Activated CD4-positive, alpha-beta T cell treated with anti-CD3 and anti-CD28 coated beads, Interleukin-2, amount 50 U/mL, for 16 hours (primary cell): ENCODE measurements around the gene LYSMD4.
A peak's percentile ranks its signal among the peaks of the same experiment; 100 is the strongest.
"Not testable (repeated sequence)": the region's sequence is repeated elsewhere in the genome, so short reads cannot be mapped to it uniquely, and the experiment has no call there.

Source experiments
- DNase-seq: peaks from one replicate; pipeline ENCODE4 v3.0.0-alpha.2; 2020

The LYSMD4 gene

DNA sequence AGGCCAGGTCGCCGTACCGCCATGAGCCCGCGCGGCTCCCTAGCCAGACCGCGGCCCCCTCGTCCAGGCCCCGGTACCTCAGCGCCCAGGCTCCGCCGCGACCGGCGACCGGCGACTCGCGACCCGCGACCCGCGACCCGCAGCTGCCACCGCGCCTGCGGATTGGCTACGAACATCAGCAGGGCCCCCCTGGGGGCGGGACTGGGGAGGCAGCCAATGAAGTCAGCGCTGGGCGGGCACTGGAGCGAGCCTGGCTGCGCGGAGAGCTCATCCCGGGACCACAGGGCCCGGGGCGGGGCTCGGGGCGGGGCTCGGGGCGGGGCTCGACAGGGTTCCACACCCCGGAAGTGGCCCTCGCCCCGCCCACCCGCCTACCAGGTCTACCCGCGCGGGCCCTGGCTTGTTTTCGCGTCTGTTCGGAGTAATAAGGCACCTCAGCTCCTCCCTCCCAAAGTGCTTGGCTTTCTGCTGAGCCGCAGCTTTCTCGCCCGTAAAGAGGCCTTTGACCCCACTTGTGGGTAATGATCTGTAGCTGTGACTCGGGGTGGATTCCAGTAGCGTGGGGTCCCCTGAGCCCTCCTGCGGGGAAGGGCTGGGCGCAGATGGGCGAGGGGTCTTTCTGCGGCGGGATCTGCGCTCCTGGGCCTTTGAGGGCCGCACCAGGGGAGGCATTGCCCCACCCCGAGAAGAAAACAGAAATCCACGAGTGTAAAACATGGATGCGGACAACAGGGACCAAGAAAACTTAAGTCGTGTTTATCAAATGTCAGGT is at the start of gene LYSMD4:
TSS of gene LYSMD4 (minus strand) at position 170 of the 772 bp plus-strand sequence. CDS start 1,438 bp downstream, outside the sequence.
- DNase-seq = peak; percentile 98

DNA sequence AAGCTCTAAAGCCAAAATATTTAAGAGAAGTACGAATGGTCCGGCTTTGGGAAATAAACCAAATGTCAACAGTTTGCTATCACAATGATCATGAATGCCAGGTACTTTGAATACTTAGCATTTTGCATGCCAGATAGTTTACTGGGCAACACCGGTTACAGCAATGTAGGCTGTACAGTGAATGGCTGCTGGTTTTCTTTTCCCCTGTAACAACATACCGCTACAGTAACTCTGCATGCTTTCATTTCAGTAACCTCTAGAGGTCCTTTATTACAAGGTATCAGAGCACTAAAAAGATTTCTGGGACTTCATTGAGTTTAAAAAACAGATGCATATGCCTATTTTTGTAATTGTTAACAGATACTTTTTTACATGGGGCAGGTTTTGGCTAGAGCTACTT is 48.8 kb upstream of the LYSMD4 start:
- DNase-seq = not testable (repeated sequence)

DNA sequence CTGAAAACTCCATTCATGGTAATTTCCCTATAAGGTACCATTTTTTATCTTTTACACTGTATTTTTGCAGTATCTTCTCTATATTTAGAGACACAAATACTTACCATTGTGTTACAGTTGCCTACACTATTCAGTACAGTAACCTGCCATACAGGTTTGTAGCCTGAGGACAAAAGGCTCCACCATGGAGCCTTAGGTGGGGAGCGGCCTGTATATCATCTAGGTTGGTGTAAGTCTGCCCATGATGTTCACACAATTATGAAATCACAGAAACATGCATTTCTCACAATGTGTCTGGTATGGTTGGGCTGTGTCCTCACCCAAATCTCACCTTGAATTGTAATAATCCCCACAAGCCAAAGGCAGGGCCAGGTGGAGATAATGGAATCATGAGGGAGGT is 43.9 kb upstream of the LYSMD4 start:
- DNase-seq = no peak

DNA sequence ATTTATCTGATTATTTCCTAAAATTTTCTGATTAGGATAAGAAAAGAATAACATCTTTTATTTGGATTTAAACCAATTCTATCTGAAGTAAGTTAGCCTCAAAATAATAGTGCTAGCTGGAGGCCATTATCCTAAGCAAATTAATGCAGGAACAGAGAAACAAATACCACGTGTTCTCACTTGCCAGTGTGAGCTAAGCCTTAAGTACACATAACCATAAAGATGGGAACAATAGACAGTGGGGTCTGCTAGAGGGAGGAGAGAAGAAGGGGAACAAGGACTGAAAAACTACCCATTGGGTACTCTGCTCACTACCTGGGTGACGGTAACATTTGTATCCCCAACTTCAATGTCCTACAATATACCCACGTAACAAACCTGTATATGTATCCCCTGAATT is 31.3 kb upstream of the LYSMD4 start:
- DNase-seq = no peak

DNA sequence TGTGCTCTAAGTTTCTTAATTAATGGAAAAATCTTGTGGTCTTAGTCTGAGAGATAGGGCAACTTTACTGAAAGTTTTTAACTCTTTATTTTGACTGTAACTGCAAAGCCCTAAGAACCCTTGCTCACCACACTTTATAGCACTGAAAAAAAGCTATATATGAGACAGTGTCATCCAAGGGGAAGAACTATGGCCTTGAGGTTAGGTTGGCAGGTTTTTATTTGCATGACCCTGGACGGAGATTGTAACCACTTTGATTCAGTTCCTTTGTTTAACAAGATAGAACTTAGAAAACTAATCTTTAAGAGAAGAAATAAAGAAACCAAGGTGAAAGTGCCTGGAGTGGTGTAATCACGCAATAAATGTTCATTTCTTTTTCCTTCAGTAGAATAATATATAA is 30.6 kb upstream of the LYSMD4 start:
- no peak for DNase-seq

DNA sequence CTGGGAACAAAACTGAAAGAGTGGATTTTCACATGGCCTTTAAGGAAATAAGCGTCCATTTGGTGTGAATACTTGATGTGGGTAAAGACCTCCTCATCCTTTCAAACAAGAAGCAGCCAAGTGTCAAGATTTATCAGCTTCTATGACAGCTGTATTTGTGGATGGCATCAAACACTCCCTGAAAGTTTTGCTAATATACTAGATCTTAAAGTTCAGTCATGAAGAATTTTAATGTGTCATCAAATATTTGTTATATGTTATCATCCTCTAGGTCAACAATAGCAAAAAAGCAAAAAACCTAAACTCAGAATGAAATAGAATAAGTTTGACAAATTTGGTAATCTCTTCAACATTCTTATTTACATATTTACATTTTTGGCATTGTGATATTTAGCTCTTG is 29.1 kb upstream of the LYSMD4 start:
- no peak for DNase-seq

DNA sequence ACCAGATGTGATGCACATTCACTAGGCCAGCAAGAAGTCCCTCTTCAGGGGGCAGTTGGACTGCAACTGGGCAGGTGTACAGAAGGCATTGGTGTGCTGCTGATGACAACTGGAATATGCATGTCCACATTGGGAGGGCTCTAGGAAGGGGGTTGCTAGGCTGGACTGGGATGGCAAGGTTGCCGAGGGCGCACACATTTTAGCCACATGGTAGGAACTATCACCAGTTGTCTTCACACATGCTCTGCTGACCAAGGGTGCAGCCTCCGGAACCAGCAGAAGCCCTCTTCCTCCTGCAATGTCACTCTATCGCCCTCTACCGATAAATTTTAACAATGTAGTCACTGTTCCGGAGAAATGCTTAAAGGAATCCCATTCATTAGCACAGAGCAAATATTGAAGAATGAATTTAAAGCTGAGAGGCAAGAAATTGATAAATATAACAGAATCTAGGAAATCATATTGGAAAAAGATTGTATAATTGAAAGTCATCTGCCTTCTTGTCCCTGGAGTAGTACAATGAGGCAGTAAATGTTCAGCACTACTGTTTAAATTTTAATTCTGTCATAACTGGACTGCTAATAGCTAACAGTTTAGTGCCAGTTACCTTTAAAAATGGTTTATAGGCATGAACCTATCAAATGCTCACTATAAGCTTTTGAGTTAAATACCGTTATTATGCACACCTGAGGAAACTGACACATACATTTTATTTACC is 22.6 kb upstream of the LYSMD4 start:
- DNase-seq = peak; percentile 75

DNA sequence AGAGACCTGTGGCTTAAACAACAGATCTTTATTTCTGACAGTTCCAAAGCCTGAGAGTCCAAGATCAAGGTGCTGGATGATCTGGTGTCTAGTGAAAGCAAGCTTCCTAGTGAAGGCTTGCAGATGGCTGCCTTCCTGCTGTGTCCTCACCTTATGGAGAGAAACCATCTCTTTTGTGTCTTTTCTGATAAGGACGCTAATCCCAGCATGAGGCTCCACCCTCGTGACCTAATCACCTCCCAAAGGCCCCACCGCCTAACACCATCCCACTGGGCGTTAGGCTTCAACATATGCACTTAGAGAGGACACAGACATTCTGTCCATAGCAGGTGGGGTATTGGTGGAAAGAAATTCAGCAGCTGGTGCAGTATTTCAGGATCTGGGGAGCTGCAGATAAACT is 19.8 kb upstream of the LYSMD4 start:
- no peak for DNase-seq

DNA sequence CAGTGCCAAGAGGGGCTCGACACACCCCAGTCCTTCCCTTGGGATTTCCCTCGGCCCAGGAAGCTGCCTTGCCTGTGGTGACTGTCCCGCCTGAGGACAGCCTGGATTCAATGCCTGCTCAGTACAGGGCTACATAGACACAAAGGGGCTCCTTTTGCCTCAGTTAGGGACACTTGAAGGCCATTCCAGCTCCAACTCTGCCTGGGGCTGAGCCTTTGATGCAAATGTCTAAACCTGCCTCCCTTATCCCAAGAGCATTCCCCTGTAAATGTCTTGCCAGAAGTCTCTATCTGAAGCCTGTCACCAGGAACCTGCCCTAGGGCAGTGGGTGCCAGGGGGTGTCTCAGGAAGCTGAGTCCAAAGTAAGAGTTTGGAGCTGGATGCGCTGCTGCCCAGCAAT is 19.3 kb upstream of the LYSMD4 start:
- no peak for DNase-seq

DNA sequence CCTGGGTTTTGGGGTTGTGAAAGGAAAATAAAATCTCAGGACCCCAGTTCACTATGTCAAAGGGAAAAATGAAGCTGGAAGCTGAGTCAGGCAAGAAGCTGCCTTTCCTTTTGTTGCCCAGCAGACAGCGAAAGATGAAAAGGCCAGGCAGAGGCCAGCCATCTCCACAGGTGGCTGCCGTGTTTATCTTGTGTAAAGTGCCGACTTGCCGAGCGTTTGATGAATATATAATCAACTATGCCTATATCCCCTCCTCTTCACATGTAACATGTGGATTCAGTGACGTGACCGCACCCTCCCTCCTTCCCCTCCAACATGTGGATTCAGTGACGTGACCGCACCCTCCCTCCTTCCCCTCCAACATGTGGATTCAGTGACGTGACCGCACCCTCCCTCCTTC is 17.1 kb upstream of the LYSMD4 start:
- not testable (repeated sequence) for DNase-seq

DNA sequence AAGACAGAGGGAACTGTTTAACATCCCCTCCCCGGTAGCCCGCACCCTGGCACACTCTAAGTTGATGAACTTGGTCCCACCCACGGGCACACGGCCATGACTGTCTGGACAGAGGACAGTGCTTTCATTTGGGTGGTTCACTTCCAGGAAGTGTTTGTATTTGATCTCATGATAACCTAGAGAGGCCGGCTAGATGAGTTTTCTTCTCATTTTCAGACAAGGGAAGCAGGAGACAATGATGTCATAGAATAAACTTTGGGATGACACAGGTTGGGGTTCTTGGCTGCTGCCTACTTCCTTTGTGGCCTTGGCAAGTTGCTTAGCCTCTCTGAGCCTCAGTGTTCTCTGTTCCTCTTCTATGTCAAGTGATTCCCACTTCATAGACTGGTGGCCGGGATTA is 16.1 kb upstream of the LYSMD4 start:
- DNase-seq = no peak

DNA sequence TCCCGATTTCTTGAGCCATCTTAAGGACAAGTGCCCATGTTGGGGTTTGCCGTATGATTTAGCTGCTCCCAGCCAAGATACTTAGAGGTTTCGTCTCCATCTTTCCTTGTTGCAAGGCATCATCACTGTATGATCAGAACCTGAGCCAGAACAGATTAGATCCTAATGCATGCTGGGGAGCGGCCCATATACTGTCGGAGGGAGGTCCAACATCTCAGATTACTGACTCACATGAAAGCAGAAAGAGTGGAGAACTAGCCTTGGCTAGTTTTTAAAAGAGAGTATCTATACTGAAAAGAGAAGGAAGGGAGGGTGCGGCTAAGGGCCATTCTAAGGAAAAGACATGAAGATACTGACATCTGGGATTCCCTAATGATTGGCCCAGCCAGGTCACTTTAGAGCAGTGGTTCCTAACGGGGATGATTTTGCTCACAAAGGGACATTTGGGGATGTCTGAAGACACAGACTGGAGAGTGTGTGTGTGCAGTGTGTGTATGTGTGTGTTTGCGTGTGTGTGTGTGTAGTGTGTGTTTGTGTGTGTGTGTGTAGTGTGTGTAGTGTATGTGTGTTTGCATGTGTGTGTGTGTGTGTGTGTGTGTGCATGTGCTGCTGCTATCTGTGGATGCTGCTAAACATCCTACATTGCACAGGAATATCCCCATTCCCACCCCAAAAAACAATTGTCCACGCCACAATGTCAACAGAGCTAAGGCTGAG is 12.3 kb upstream of the LYSMD4 start:
- DNase-seq = no peak

DNA sequence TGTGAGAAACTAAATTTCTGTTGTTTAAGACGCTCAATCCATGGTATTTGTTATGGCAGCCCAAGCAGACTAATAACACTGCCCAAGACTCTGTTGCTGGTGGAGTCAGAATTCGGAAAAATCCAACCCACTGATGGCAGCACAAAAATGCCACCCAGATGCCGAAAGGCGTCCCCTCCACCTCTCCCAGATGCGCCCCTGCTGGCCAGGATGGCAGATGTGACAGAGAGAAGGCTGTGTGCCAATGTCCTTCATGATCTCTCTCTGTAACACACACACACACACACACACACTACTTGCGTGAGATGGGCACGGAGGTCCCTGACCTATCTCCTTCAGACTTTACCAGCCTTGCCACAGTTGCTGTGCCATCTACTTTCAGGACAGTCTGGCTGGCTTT is 10.9 kb upstream of the LYSMD4 start:
- DNase-seq = no peak

DNA sequence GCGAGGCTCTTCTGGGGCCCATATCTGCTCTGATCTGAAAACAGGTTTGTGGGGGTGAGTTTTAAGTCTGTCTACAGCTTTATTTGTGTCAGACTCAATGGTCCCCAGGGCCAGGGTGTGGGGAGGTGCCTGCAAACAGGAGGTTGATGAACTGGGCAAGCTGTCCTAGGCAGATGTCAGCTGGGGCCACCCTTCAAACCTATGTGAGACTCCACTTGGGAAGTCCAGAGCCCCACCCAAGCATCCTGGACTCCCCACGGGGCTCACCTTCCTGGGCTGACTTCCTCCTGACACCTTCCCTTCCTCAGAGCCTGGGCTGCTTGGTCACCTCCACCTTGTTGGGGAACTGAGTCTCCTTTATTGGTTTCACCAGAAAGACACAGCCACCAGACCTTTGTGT is 8.6 kb upstream of the LYSMD4 start:
- DNase-seq = no peak

DNA sequence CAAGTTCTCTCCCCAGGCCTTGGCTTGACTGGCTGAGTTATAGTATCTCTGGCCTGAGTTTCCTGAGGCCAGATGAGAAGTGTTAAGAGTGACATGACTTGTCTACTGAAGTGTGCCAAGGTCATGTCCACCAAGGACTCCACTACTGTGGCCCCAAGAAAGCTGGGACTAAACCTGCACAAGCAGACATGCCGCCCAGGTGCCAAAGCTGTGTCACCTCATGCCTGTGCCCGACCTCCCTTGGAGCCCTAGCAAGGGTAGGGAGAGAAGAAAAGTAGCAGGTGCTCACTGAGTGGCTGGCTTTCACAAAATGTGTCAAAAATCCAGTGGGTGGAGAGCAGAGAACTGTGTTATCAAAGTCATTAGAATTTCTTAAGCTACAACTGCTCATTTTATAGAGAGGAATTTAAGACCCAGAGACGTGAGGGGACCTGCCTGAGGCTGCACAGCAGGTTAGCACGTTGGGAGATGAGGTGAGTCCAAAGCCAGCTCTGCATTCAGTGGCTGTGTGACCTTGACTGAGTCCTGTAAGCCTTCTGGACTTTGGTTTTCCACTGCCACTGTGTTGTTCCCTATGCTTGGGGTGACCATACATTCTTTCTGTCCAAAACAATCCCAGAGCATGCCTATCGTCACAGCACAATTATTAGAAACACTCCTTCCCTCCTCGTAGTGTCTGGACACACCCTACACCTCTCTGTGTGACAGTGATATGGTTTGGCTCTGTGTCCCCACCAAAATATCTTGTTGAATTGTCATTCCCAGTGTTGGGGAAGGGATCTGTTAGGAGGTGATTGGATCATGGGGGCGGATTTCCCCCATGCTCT is 5.0 kb upstream of the LYSMD4 start:
- DNase-seq = no peak

DNA sequence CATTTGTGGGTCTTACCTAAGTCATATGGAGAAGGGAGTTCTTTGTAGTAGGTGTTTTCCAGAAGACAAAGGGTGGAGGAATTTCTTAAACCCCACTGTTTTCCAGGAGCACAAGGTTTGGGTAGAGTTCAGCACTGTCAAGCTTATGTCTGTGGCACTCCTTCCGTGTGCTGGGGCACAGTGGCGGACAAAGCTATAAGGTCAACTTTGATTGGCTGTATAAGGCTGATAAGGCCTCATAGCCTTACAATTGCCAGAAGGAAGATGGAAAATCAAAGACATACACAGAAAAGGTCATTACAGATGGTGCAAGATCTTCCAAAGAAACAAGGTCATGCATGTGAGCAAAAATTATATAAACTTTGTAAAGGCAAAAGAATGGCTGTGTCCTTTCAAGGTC is 3.5 kb upstream of the LYSMD4 start:
- DNase-seq = no peak

DNA sequence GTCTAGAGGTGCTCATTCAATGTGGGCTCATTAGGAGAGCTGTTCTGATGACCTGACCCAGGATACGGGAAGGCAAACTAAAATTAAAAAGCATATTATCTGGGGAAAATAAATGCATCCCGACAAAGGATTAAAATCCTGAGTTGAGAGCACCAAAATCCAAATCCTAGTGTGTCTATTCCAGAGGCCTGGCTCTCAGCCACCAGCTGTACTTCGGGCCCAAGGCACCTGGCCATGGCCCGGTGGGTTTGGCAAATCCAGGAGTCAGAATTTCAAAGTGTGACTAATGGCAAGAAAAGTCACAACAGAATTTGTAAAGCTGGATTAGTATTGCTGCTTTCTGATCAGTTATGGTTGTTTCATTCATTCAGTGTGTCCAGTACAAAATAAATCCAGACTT is 2.6 kb upstream of the LYSMD4 start:
- no peak for DNase-seq

DNA sequence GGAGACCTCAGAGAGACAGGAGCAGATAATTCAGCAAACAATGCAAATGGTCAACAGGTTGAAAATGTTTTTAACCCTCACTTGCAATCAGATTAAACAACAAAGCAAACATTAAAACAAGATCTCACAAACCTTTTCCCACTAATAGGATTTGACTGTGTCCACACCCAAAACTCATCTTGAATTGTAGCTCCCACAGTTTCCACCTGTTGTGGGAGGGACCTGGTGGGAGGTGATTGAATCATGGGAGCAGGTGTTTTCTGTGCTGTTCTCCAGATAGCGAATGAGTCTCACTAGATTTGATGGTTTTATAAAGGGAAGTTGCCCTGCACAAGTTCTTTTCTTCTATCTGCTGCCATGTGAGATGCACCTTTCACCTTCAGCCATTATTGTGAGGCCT is 1.3 kb upstream of the LYSMD4 start:
- no peak for DNase-seq

DNA sequence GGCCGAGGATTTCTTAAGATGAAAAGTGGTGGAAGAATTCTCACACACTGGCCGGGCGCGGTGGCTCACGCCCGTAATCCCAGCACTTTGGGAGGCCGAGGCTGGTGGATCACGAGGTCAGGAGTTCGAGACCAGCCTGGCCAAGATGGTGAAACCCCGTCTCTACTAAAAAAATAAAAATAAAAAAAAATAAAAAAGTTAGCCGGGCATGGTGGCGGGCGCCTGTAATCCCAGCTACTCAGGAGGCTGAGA is 729 bp upstream of the LYSMD4 start:
- not testable (repeated sequence) for DNase-seq

DNA sequence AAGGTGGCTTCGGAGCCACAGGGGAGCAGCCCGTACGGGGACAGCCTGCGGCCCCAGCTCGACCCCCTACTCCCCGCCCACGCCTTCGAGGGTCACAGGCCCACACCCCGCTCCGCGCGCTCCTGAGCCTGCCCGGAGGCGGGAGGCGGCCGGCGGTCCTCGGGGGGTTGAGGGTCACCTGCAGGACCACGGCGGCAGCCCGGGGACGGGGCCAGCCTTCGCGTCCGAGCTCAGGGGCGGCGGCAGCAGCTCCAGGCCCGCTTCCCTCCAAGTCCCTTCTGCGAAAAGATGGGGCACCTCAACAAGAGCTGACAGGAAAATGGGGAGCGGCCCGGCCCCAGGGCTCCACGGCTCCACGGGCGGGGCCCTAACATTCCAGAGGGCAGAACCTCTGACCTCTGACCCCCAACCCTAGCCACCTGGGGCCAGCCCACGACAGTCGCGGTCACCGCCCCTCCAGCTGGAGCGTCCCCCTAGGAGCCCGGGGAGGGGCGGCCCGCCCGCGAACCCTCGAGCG is 428 bp downstream of the LYSMD4 start:
- no peak for DNase-seq

DNA sequence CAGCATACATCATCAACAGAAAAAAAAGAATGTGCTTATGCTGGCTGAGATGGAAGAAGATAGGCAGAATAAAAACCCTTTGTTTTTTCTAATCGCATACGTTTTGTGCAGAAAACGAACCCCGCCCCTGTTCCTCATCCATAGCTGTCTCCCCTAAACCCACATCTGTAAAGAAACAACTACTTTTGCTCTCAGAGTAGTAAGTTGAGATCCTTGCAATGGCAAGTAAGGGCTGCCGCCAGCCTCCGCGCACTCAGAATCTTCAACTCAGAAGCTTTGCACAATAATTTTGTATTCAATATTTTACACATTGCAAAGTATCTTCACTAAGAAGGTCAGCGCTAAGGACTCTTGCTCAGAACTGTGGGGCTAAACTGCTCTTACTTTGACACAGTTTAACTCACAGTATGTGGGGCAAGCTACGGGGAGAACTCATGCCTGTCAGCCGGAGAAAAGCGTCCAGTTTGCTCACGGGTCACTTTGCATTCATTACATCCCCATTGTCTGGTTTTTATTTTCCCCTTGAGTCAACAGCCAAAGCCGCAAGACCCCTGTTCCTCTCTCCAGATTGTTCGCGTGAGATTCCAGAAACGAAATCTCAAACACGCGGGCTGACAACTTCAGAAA is 1.0 kb downstream of the LYSMD4 start:
- DNase-seq = no peak

DNA sequence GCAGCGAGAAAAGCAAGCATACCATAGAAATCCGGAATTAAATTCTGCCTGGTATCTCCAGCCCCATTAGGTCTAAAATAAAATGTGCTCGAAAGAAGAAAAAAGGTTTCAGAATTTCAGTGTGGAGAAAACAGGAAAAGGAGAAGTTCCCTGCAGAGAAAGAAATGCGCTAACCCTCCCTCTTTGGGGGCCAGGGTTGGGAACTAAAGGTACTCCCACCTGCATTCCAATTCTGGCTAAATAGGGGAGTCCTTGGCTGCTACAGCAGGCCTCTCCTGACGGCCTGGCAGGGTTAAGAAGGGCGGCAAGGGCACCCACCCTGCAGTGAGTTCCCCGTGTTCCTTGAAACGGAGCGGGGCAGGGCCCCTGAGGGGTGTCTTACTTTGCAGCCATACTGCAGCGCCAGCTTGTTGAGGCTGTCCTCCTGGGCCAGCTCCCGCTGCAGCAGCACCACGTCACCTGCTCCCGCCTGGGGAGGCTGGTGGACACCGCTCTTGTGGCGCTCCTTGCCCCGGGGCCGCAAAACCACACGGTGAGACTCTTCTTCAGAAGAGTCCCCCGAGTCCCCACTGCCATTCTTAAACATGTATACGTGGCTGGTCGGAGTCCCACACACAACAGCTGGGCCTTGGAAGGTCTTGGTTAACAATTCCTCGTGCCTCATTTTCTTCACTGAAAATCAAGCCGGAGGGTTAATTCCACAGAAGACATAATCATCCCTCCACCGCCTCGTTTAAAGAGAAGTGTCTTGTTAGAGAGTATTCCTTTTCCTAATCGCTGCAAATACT is 1.7 kb downstream of the LYSMD4 start:
- no peak for DNase-seq
